Ishikawa (cell line): ENCODE data around the gene TMC6.

ENCODE experiments used
- EGR1 ChIP-seq: IDR thresholded peaks from 2 replicates; pipeline ENCODE4 v1.6.1; 2012
- EP300 ChIP-seq: IDR thresholded peaks from 2 replicates; pipeline ENCODE4 v1.6.1; 2012; ENCODE audit warnings: borderline replicate concordance
- TCF12 ChIP-seq: IDR thresholded peaks from 2 replicates; pipeline ENCODE4 v1.6.1; 2012; ENCODE audit warnings: low read depth
- TEAD4 ChIP-seq: IDR thresholded peaks from 2 replicates; pipeline ENCODE4 v1.6.1; 2012
- TF ChIP-seq, protein P1 (sequence below): IDR thresholded peaks from 2 replicates; pipeline ENCODE4 v1.6.1; 2012
- TF ChIP-seq, protein P2 (sequence below): IDR thresholded peaks from 2 replicates; pipeline ENCODE4 v1.6.1; 2012; ENCODE audit warnings: low read depth, mild to moderate bottlenecking

DNA sequence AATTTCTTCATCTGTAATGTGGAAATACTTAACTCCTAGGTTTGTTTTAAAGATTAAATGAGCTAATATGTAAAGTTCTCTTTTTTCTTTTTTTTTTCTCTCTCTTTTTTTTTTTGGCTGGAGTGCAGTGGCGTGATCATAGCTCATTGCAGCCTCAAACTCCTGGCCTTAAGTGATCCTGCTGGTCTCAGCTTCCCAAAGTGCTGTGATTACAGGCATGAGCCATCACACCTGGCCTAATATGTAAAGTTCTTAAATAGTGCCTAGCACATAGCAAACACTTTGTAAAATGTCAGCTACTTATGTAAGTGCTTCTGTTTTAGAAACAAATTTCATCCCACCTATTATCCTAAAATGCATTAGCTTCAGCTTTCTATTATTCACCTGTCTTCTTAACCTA lies 40.0 kb downstream of the TMC6 start:
- TF ChIP-seq, protein P1, sequence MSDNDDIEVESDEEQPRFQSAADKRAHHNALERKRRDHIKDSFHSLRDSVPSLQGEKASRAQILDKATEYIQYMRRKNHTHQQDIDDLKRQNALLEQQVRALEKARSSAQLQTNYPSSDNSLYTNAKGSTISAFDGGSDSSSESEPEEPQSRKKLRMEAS, result no peak
- TF ChIP-seq TEAD4, result no peak
- TF ChIP-seq, protein P2, sequence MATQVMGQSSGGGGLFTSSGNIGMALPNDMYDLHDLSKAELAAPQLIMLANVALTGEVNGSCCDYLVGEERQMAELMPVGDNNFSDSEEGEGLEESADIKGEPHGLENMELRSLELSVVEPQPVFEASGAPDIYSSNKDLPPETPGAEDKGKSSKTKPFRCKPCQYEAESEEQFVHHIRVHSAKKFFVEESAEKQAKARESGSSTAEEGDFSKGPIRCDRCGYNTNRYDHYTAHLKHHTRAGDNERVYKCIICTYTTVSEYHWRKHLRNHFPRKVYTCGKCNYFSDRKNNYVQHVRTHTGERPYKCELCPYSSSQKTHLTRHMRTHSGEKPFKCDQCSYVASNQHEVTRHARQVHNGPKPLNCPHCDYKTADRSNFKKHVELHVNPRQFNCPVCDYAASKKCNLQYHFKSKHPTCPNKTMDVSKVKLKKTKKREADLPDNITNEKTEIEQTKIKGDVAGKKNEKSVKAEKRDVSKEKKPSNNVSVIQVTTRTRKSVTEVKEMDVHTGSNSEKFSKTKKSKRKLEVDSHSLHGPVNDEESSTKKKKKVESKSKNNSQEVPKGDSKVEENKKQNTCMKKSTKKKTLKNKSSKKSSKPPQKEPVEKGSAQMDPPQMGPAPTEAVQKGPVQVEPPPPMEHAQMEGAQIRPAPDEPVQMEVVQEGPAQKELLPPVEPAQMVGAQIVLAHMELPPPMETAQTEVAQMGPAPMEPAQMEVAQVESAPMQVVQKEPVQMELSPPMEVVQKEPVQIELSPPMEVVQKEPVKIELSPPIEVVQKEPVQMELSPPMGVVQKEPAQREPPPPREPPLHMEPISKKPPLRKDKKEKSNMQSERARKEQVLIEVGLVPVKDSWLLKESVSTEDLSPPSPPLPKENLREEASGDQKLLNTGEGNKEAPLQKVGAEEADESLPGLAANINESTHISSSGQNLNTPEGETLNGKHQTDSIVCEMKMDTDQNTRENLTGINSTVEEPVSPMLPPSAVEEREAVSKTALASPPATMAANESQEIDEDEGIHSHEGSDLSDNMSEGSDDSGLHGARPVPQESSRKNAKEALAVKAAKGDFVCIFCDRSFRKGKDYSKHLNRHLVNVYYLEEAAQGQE, result no peak
- no peak for TF ChIP-seq EGR1
- TF ChIP-seq EP300, result no peak
- TF ChIP-seq TCF12, result no peak
